Amygdala (tissue), 56 donors: ENCODE measurements around the gene CYP8B1.

Experiments
- DNase-seq, 56 donors: peaks; one replicate each; lab custom pipeline; 2025; lab: John Stamatoyannopoulos, UW

CYP8B1 gene

GRCh38 chr3:42829083-42829627 lies 46.5 kb downstream of the CYP8B1 start:
- no peak for DNase-seq

- DNase-seq, result no peak
Observed at GRCh38 chr3:42827654-42828053, 48.0 kb downstream of the CYP8B1 start.

- DNase-seq, result no peak
Observed at GRCh38 chr3:42827023-42827422, 48.7 kb downstream of the CYP8B1 start.

- DNase-seq, result no peak
Observed at GRCh38 chr3:42826141-42826540, 49.5 kb downstream of the CYP8B1 start.

- DNase-seq, result no peak
Observed at GRCh38 chr3:42823351-42823750, 52.3 kb downstream of the CYP8B1 start.

- no peak for DNase-seq
Observed at GRCh38 chr3:42822828-42823227, 52.9 kb downstream of the CYP8B1 start.
